GM12892 (cell line): ENCODE data around the gene CERS4.

Source experiments
- POLR2A ChIP-seq: IDR thresholded peaks from 2 replicates; pipeline ENCODE4 v1.6.1; 2011; ENCODE audit warnings: low read depth, low read length, control low read depth
- POLR2AphosphoS5 ChIP-seq: IDR thresholded peaks from 2 replicates; pipeline ENCODE4 v1.6.1; 2011; ENCODE audit warnings: low read depth, low read length, control low read depth

GRCh38 chr19:8243146-8243545 is 34.0 kb downstream of the CERS4 start:
- no peak for TF ChIP-seq POLR2A
- TF ChIP-seq POLR2AphosphoS5: no peak
